ENCODE measurements around the gene SKA2.
"Not testable (repeated sequence)": the region's sequence is repeated elsewhere in the genome, so short reads cannot be mapped to it uniquely, and the experiment has no call there.

The SKA2 gene

GRCh38 chr17:59145571-59146096, 9.4 kb downstream of the SKA2 start:
- no peak for ATAC-seq (replicated peaks; ENCODE audit: extremely low read depth, poor library complexity, severe bottlenecking)
- H3K4me1 Mint-ChIP-seq: peaks cover 25% of the 10 kb centered on the region
- H3K4me3 Mint-ChIP-seq: no peak overlapping the region
- DNase-seq (ENCODE audit: low spot score in 2 of 2): no peak
- no peaks in the 10 kb centered on the region for H3K27me3 Mint-ChIP-seq
- peaks cover 8% of the 10 kb centered on the region for H3K36me3 Mint-ChIP-seq (ENCODE audit: insufficient read depth)
- no peak overlapping the region for H3K27ac Mint-ChIP-seq (ENCODE audit: low read depth)
- no peaks in the 10 kb centered on the region for H3K9me3 Mint-ChIP-seq

GRCh38 chr17:59141860-59142259, 13.1 kb downstream of the SKA2 start:
- Mint-ChIP-seq H3K27me3 (no peaks in the 10 kb centered on the region), H3K36me3 (ENCODE audit: insufficient read depth) (peaks cover 7% of the 10 kb centered on the region), H3K4me3 (no peak overlapping the region), H3K9me3 (no peaks in the 10 kb centered on the region), H3K4me1 (peaks cover 12% of the 10 kb centered on the region), H3K27ac (ENCODE audit: low read depth) (no peak overlapping the region)
- ATAC-seq (replicated peaks; ENCODE audit: extremely low read depth, poor library complexity, severe bottlenecking) (no peak), DNase-seq (ENCODE audit: low spot score in 2 of 2) (no peak)

- Mint-ChIP-seq H3K36me3 (ENCODE audit: insufficient read depth) (peaks cover 4% of the 10 kb centered on the region), H3K9me3 (no peaks in the 10 kb centered on the region), H3K27me3 (no peaks in the 10 kb centered on the region), H3K4me3 (no peak overlapping the region), H3K27ac (ENCODE audit: low read depth) (no peak overlapping the region), H3K4me1 (peaks cover 10% of the 10 kb centered on the region)
- no peak for DNase-seq (ENCODE audit: low spot score in 2 of 2)
- no peak for ATAC-seq (replicated peaks; ENCODE audit: extremely low read depth, poor library complexity, severe bottlenecking)
Observed at GRCh38 chr17:59139939-59140338, 15.0 kb downstream of the SKA2 start.

GRCh38 chr17:59138339-59138738, 16.6 kb downstream of the SKA2 start:
- H3K27ac Mint-ChIP-seq (ENCODE audit: low read depth); H3K4me1 Mint-ChIP-seq; H3K4me3 Mint-ChIP-seq; H3K27me3 Mint-ChIP-seq; H3K9me3 Mint-ChIP-seq; H3K36me3 Mint-ChIP-seq (ENCODE audit: insufficient read depth); DNase-seq (ENCODE audit: low spot score in 2 of 2); ATAC-seq (replicated peaks; ENCODE audit: extremely low read depth, poor library complexity, severe bottlenecking): not testable (repeated sequence)

- no peak overlapping the region for H3K4me3 Mint-ChIP-seq
Observed at GRCh38 chr17:59131131-59131530, 23.9 kb downstream of the SKA2 start.

GRCh38 chr17:59129814-59130213, 25.2 kb downstream of the SKA2 start:
- DNase-seq (ENCODE audit: low spot score in 2 of 2) (no peak), ATAC-seq (replicated peaks; ENCODE audit: extremely low read depth, poor library complexity, severe bottlenecking) (no peak)
- H3K4me3 Mint-ChIP-seq: no peak overlapping the region
- no peaks in the 10 kb centered on the region for H3K27me3 Mint-ChIP-seq
- no peak overlapping the region for H3K27ac Mint-ChIP-seq (ENCODE audit: low read depth)
- H3K4me1 Mint-ChIP-seq: peaks cover 5% of the 10 kb centered on the region
- peaks cover 12% of the 10 kb centered on the region for H3K36me3 Mint-ChIP-seq (ENCODE audit: insufficient read depth)
- no peaks in the 10 kb centered on the region for H3K9me3 Mint-ChIP-seq

More at GRCh38 chr17:59131131-59131530, 23.9 kb downstream of the SKA2 start:
- ATAC-seq (replicated peaks; ENCODE audit: extremely low read depth, poor library complexity, severe bottlenecking): no peak
- Mint-ChIP-seq H3K4me1 (peaks cover 11% of the 10 kb centered on the region), H3K27ac (ENCODE audit: low read depth) (no peak overlapping the region), H3K9me3 (no peaks in the 10 kb centered on the region), H3K36me3 (ENCODE audit: insufficient read depth) (peaks cover 12% of the 10 kb centered on the region), H3K27me3 (no peaks in the 10 kb centered on the region)
- DNase-seq (ENCODE audit: low spot score in 2 of 2): no peak

- H3K27ac Mint-ChIP-seq (ENCODE audit: low read depth): no peak overlapping the region
- no peaks in the 10 kb centered on the region for H3K9me3 Mint-ChIP-seq
- no peak for ATAC-seq (replicated peaks; ENCODE audit: extremely low read depth, poor library complexity, severe bottlenecking)
- H3K4me3 Mint-ChIP-seq: no peak overlapping the region
- H3K27me3 Mint-ChIP-seq: no peaks in the 10 kb centered on the region
- DNase-seq (ENCODE audit: low spot score in 2 of 2): no peak
- H3K36me3 Mint-ChIP-seq (ENCODE audit: insufficient read depth): peaks cover 17% of the 10 kb centered on the region
- H3K4me1 Mint-ChIP-seq: peaks cover 5% of the 10 kb centered on the region
Observed at GRCh38 chr17:59126809-59127417, 28.1 kb downstream of the SKA2 start.

GRCh38 chr17:59124665-59125064, 30.3 kb downstream of the SKA2 start:
- Mint-ChIP-seq H3K27me3 (no peaks in the 10 kb centered on the region), H3K27ac (ENCODE audit: low read depth) (no peak overlapping the region), H3K36me3 (ENCODE audit: insufficient read depth) (peaks cover 26% of the 10 kb centered on the region), H3K4me3 (no peak overlapping the region), H3K4me1 (peaks cover 5% of the 10 kb centered on the region), H3K9me3 (no peaks in the 10 kb centered on the region)
- DNase-seq (ENCODE audit: low spot score in 2 of 2) (no peak), ATAC-seq (replicated peaks; ENCODE audit: extremely low read depth, poor library complexity, severe bottlenecking) (no peak)

- H3K36me3 Mint-ChIP-seq (ENCODE audit: insufficient read depth): peaks cover 17% of the 10 kb centered on the region
- no peak for ATAC-seq (replicated peaks; ENCODE audit: extremely low read depth, poor library complexity, severe bottlenecking)
- DNase-seq (ENCODE audit: low spot score in 2 of 2): no peak
Observed at GRCh38 chr17:59121901-59122480, 33.0 kb downstream of the SKA2 start.

GRCh38 chr17:59115474-59115873, 39.5 kb downstream of the SKA2 start:
- H3K9me3 Mint-ChIP-seq: no peaks in the 10 kb centered on the region

More at GRCh38 chr17:59121901-59122480, 33.0 kb downstream of the SKA2 start:
- Mint-ChIP-seq H3K4me3 (no peak overlapping the region), H3K27ac (ENCODE audit: low read depth) (no peak overlapping the region), H3K9me3 (no peaks in the 10 kb centered on the region), H3K4me1 (peaks cover 4% of the 10 kb centered on the region), H3K27me3 (no peaks in the 10 kb centered on the region)

GRCh38 chr17:59111539-59111938, 43.4 kb downstream of the SKA2 start:
- Mint-ChIP-seq H3K9me3 (no peaks in the 10 kb centered on the region), H3K36me3 (ENCODE audit: insufficient read depth) (peaks cover 14% of the 10 kb centered on the region), H3K27me3 (no peaks in the 10 kb centered on the region), H3K4me1 (no peaks in the 10 kb centered on the region), H3K4me3 (no peak overlapping the region), H3K27ac (ENCODE audit: low read depth) (no peak overlapping the region)
- no peak for DNase-seq (ENCODE audit: low spot score in 2 of 2)
- ATAC-seq (replicated peaks; ENCODE audit: extremely low read depth, poor library complexity, severe bottlenecking): no peak

More at GRCh38 chr17:59115474-59115873, 39.5 kb downstream of the SKA2 start:
- no peak for ATAC-seq (replicated peaks; ENCODE audit: extremely low read depth, poor library complexity, severe bottlenecking)
- no peaks in the 10 kb centered on the region for H3K27me3 Mint-ChIP-seq
- no peak overlapping the region for H3K4me3 Mint-ChIP-seq
- H3K36me3 Mint-ChIP-seq (ENCODE audit: insufficient read depth): peaks cover 18% of the 10 kb centered on the region
- DNase-seq (ENCODE audit: low spot score in 2 of 2): no peak
- no peaks in the 10 kb centered on the region for H3K4me1 Mint-ChIP-seq
- no peak overlapping the region for H3K27ac Mint-ChIP-seq (ENCODE audit: low read depth)

GRCh38 chr17:59110973-59111372, 44.0 kb downstream of the SKA2 start:
- H3K27ac Mint-ChIP-seq (ENCODE audit: low read depth): no peak overlapping the region
- H3K4me3 Mint-ChIP-seq: no peak overlapping the region
- peaks cover 16% of the 10 kb centered on the region for H3K36me3 Mint-ChIP-seq (ENCODE audit: insufficient read depth)

GRCh38 chr17:59108400-59109102, 46.4 kb downstream of the SKA2 start:
- Mint-ChIP-seq H3K27ac (ENCODE audit: low read depth) (no peak overlapping the region), H3K27me3 (no peaks in the 10 kb centered on the region), H3K4me3 (no peak overlapping the region), H3K4me1 (peaks cover 21% of the 10 kb centered on the region), H3K9me3 (no peaks in the 10 kb centered on the region), H3K36me3 (ENCODE audit: insufficient read depth) (peaks cover 15% of the 10 kb centered on the region)
- ATAC-seq (replicated peaks; ENCODE audit: extremely low read depth, poor library complexity, severe bottlenecking) (no peak), DNase-seq (ENCODE audit: low spot score in 2 of 2) (no peak)

More at GRCh38 chr17:59110973-59111372, 44.0 kb downstream of the SKA2 start:
- DNase-seq (ENCODE audit: low spot score in 2 of 2) (no peak), ATAC-seq (replicated peaks; ENCODE audit: extremely low read depth, poor library complexity, severe bottlenecking) (no peak)
- no peaks in the 10 kb centered on the region for H3K9me3 Mint-ChIP-seq
- H3K27me3 Mint-ChIP-seq: no peaks in the 10 kb centered on the region
- peaks cover 2% of the 10 kb centered on the region for H3K4me1 Mint-ChIP-seq

All from central memory CD8-positive, alpha-beta T cell (primary cell).